Cardiac muscle cell (in vitro differentiated cells and primary cell): ENCODE data around the gene SCRN1. TPM values are rescaled to one million over a fixed set of nuclear protein-coding genes. Genes with fewer than 3 reads are reported as not detected.

Source experiments
- DNase-seq, 2 donors: peaks; one replicate each; pipeline versions ENCODE4 v3.0.0 to v3.0.0-alpha.2; 2010 to 2017; ENCODE audit warnings: low read depth in 1 of 2, low spot score in 1 of 2
- H3K27ac ChIP-seq: fragments of 200-600 bp; sonication (generic); 2 replicates; pipeline ENCODE4 v1.5.1; 2016
- H3K27me3 ChIP-seq: fragments of 200-600 bp; sonication (generic); 2 replicates; pipeline ENCODE4 v1.6.0; 2016; ENCODE audit warnings: control low read depth
- H3K36me3 ChIP-seq: fragments of 200-600 bp; sonication (generic); 2 replicates; pipeline ENCODE4 v1.5.1; 2016; ENCODE audit warnings: control low read depth
- H3K4me1 ChIP-seq: fragments of 200-600 bp; sonication (generic); 2 replicates; pipeline ENCODE4 v1.8.1; 2017; ENCODE audit warnings: low read depth, mild to moderate bottlenecking, mixed run types
- H3K4me3 ChIP-seq: fragments of 200-600 bp; sonication (generic); 2 replicates; pipeline ENCODE4 v1.5.1; 2016; ENCODE audit warnings: mild to moderate bottlenecking
- H3K9me3 ChIP-seq: fragments of 200-600 bp; sonication (generic); 2 replicates; pipeline ENCODE4 v1.5.1; 2017; ENCODE audit warnings: low read depth, mild to moderate bottlenecking, control low read depth
- polyA plus RNA-seq: library from polyadenylated mRNA; unstranded; fragments of >200 nt; fragmentation: Nextera tagmentation; extraction: Ambion mirVana; gene quantifications from 2 replicates; pipeline ENCODE4 v1.2.1, GENCODE V29; 2016
- total RNA-seq: library from RNA; depleted of rRNA; stranded (reverse); fragments of >200 nt; gene quantifications from 2 replicates; pipeline ENCODE4 v1.2.3, GENCODE V29; 2016
- TF ChIP-seq, protein P1 (sequence below): IDR thresholded peaks from 2 replicates; pipeline ENCODE4 v1.5.1; 2012; ENCODE audit warnings: low read depth, mild to moderate bottlenecking, low read length

The SCRN1 gene
- total and polyA plus RNA-seq, 2 experiments from 2014 or later: 34.3 to 48.2 TPM

DNA sequence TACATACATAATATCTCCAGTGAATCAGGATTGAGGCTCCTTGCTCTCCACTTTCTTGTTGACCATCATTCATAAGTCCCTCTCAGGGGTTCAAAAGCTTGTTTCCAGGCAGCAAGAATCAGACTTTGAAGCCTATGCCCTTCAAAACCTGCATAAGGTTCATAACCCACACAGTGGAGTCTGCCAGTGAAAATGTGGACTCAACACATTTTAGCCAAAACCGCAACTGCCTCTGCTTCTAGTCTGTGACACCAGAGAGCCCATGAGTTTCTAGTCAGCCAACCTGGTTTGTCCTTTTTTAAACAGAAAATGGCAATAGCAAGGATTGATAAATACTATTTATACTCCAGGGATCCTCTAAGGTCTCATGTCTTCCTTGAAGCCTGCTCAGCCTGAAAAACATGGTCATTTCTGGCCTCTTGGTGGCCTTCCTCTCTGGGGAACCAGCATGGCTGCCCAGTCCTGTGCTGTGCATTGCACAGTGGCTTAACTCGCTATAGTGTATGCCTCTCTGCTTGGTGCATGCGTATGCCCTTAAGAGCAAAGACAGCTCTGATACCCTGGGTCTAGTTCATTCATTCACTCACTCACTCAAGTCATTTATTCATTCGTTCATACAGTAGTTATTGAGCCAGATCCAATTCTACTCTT, 115.8 kb downstream of the SCRN1 start:
- Histone ChIP-seq H3K4me3 (no peak overlapping the region), H3K9me3 (no peaks in the 10 kb centered on the region), H3K27me3 (peaks cover 31% of the 10 kb centered on the region), H3K36me3 (no peaks in the 10 kb centered on the region), H3K27ac (no peak overlapping the region), H3K4me1 (no peaks in the 10 kb centered on the region)
- TF ChIP-seq, protein P1, sequence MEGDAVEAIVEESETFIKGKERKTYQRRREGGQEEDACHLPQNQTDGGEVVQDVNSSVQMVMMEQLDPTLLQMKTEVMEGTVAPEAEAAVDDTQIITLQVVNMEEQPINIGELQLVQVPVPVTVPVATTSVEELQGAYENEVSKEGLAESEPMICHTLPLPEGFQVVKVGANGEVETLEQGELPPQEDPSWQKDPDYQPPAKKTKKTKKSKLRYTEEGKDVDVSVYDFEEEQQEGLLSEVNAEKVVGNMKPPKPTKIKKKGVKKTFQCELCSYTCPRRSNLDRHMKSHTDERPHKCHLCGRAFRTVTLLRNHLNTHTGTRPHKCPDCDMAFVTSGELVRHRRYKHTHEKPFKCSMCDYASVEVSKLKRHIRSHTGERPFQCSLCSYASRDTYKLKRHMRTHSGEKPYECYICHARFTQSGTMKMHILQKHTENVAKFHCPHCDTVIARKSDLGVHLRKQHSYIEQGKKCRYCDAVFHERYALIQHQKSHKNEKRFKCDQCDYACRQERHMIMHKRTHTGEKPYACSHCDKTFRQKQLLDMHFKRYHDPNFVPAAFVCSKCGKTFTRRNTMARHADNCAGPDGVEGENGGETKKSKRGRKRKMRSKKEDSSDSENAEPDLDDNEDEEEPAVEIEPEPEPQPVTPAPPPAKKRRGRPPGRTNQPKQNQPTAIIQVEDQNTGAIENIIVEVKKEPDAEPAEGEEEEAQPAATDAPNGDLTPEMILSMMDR: no peak
- DNase-seq: no peak

DNA sequence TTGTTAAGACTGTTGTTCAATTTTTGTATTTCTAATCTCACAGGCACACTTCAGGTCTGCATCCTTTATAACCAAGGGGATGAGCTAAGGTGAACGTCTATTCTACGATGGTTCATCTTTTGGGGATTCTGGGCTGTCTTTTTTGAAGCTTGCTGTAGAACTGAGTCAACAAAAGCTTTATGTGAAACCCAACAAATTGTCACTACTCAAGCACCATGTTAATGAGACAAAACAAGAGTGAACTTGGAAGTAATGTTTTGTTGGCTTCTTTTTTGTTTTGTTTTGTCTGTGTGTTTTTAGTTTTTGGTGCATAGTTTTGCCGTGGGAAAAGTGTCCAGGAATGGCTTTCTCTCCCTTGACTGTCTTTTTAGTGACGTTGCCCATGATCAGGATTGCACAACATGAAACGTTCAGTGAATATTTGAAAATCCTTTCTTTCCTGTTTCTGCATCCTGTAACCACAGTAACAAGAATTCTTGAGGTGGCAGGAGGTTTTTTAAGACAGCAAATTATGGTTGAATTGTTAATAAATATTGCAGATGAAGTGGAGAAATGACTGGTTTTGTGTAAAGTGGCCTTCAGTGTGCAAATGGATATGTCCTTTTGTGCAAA, 117.7 kb downstream of the SCRN1 start:
- peaks cover 44% of the 10 kb centered on the region for H3K27me3 ChIP-seq
- TF ChIP-seq, protein P1: no peak
- H3K36me3 ChIP-seq: no peaks in the 10 kb centered on the region
- H3K4me3 ChIP-seq: no peak overlapping the region
- no peaks in the 10 kb centered on the region for H3K4me1 ChIP-seq
- DNase-seq: peak in 1 of 2 donors; percentile 92
- no peak overlapping the region for H3K27ac ChIP-seq
- no peaks in the 10 kb centered on the region for H3K9me3 ChIP-seq

Other genes with a start within 250 kb of the SCRN1 start
- 1.3 and 2.8 TPM in 2 replicates for gene WIPF3, start 183.3 kb downstream of the SCRN1 start, total RNA-seq
- 1.4 and 2.3 TPM in 2 replicates for gene WIPF3, start 183.3 kb downstream of the SCRN1 start, polyA plus RNA-seq
- gene FKBP14, start 36.9 kb upstream of the SCRN1 start, total RNA-seq: 8.1 and 15.3 TPM in 2 replicates
- 17.4 and 29.6 TPM in 2 replicates for gene FKBP14, start 36.9 kb upstream of the SCRN1 start, polyA plus RNA-seq
- 15.9 and 25.9 TPM in 2 replicates for gene PLEKHA8, start 38.6 kb upstream of the SCRN1 start, total RNA-seq
- 16.8 and 23.2 TPM in 2 replicates for gene PLEKHA8, start 38.6 kb upstream of the SCRN1 start, polyA plus RNA-seq
- gene MTURN, start 145.2 kb upstream of the SCRN1 start, total RNA-seq: 16.5 and 39.3 TPM in 2 replicates
- gene MTURN, start 145.2 kb upstream of the SCRN1 start, polyA plus RNA-seq: 11.2 and 26.3 TPM in 2 replicates